H9 (cell line): ENCODE measurements around the gene GAN. TPM values are rescaled to one million over a fixed set of nuclear protein-coding genes. Genes with fewer than 3 reads are reported as not detected.

ENCODE experiments used
- DNase-seq: peaks from one replicate; pipeline ENCODE4 v3.0.0-alpha.2; 2017
- H2AFZ ChIP-seq: one replicate; pipeline ENCODE4 v1.6.1; 2013; ENCODE audit warnings: mild to moderate bottlenecking, low read length, control low read depth, moderate library complexity
- H2AK5ac ChIP-seq: 2 replicates; pipeline ENCODE4 v1.6.1; 2013; ENCODE audit warnings: low read length, control low read depth, mixed read lengths; ENCODE audit not compliant: insufficient read length
- H2BK120ac ChIP-seq: one replicate; pipeline ENCODE4 v1.6.1; 2013; ENCODE audit warnings: low read depth, mild to moderate bottlenecking, low read length, control low read depth, inconsistent platforms; ENCODE audit not compliant: poor library complexity, severe bottlenecking
- H2BK12ac ChIP-seq: 2 replicates; pipeline ENCODE4 v1.6.1; 2013; ENCODE audit warnings: low read length, control low read depth, mixed read lengths, low read depth; ENCODE audit not compliant: insufficient read length
- H2BK15ac ChIP-seq: 2 replicates; pipeline ENCODE4 v1.6.1; 2013; ENCODE audit warnings: low read depth, low read length, control low read depth
- H2BK20ac ChIP-seq: one replicate; pipeline ENCODE4 v1.6.1; 2013; ENCODE audit warnings: low read depth, mild to moderate bottlenecking, low read length, control low read depth, inconsistent platforms; ENCODE audit not compliant: poor library complexity, severe bottlenecking
- H2BK5ac ChIP-seq: 2 replicates; pipeline ENCODE4 v1.6.1; 2013; ENCODE audit warnings: low read length, control low read depth, mixed read lengths; ENCODE audit not compliant: insufficient read length
- H3K14ac ChIP-seq: 2 replicates; pipeline ENCODE4 v1.6.1; 2013; ENCODE audit warnings: low read length, control low read depth; ENCODE audit not compliant: insufficient read depth
- H3K18ac ChIP-seq: 2 replicates; pipeline ENCODE4 v1.6.1; 2013; ENCODE audit warnings: low read depth, mild to moderate bottlenecking, mixed read lengths, low read length, control low read depth; ENCODE audit not compliant: insufficient read length
- H3K23ac ChIP-seq: 2 replicates; pipeline ENCODE4 v1.6.1; 2013; ENCODE audit warnings: low read length, control low read depth, mixed read lengths, low read depth; ENCODE audit not compliant: insufficient read length
- H3K23me2 ChIP-seq: 2 replicates; pipeline ENCODE4 v1.6.1; 2013; ENCODE audit warnings: low read depth, mild to moderate bottlenecking, mixed read lengths, low read length, control low read depth; ENCODE audit not compliant: insufficient read length, poor library complexity, severe bottlenecking
- H3K27ac ChIP-seq: 2 replicates; pipeline ENCODE4 v1.5.1; 2013; ENCODE audit warnings: low read length, control low read depth, mixed read lengths, low read depth; ENCODE audit not compliant: insufficient read length
- H3K27me3 ChIP-seq: 2 replicates; pipeline ENCODE4 v1.6.1; 2013; ENCODE audit warnings: low read length, control low read depth, inconsistent platforms; ENCODE audit not compliant: insufficient read depth
- H3K4ac ChIP-seq: 2 replicates; pipeline ENCODE4 v1.6.1; 2013; ENCODE audit warnings: low read depth, mild to moderate bottlenecking, control low read depth, inconsistent platforms, low read length, moderate library complexity
- H3K4me1 ChIP-seq: 2 replicates; pipeline ENCODE4 v1.6.1; 2013; ENCODE audit warnings: low read length, control low read depth, inconsistent platforms; ENCODE audit not compliant: insufficient read depth
- H3K4me2 ChIP-seq: 2 replicates; pipeline ENCODE4 v1.6.1; 2013; ENCODE audit warnings: low read length, control low read depth, mixed read lengths; ENCODE audit not compliant: insufficient read length, insufficient read depth
- H3K56ac ChIP-seq: 2 replicates; pipeline ENCODE4 v1.6.1; 2013; ENCODE audit warnings: low read depth, mild to moderate bottlenecking, mixed read lengths, low read length, control low read depth; ENCODE audit not compliant: insufficient read length
- H3K79me1 ChIP-seq: 2 replicates; pipeline ENCODE4 v1.6.1; 2013; ENCODE audit warnings: low read depth, mild to moderate bottlenecking, moderate library complexity, low read length, control low read depth, inconsistent platforms; ENCODE audit not compliant: insufficient read depth, poor library complexity, severe bottlenecking
- H3K79me2 ChIP-seq: 2 replicates; pipeline ENCODE4 v1.6.1; 2013; ENCODE audit warnings: low read length, control low read depth, inconsistent platforms; ENCODE audit not compliant: insufficient read depth
- H3K9ac ChIP-seq: 2 replicates; pipeline ENCODE4 v1.6.1; 2013; ENCODE audit warnings: low read length, control low read depth, mixed read lengths; ENCODE audit not compliant: insufficient read length; ENCODE audit errors: extremely low read depth
- H3K9me3 ChIP-seq: one replicate; pipeline ENCODE4 v1.6.1; 2013; ENCODE audit warnings: low read depth, low read length, inconsistent platforms; ENCODE audit not compliant: control insufficient read depth
- H3T11ph ChIP-seq: one replicate; pipeline ENCODE4 v1.6.1; 2013; ENCODE audit warnings: mild to moderate bottlenecking, low read length, control low read depth, inconsistent platforms
- H4K20me1 ChIP-seq: one replicate; pipeline ENCODE4 v1.6.1; 2013; ENCODE audit not compliant: control insufficient read depth, insufficient read length, insufficient read depth
- H4K5ac ChIP-seq: 2 replicates; pipeline ENCODE4 v1.6.1; 2013; ENCODE audit warnings: low read depth, mild to moderate bottlenecking, mixed read lengths, low read length, control low read depth; ENCODE audit not compliant: insufficient read length
- H4K8ac ChIP-seq: replicated peaks from 2 replicates; pipeline ENCODE4 v1.6.1; 2013; ENCODE audit warnings: low read length, control low read depth, mixed read lengths, low read depth; ENCODE audit not compliant: insufficient read length
- H4K91ac ChIP-seq: 2 replicates; pipeline ENCODE4 v1.6.1; 2013; ENCODE audit warnings: low read depth, mild to moderate bottlenecking, moderate library complexity, mixed read lengths, low read length, control low read depth; ENCODE audit not compliant: insufficient read length
- H3K27ac Mint-ChIP-seq, 3 experiments: 2 replicates in 2 of 3; 3 replicates in 1 of 3; pipeline ENCODE4 v1.8.0; 2020 to 2021; ENCODE audit warnings: mixed read lengths in 3 of 3, mild to moderate bottlenecking in 1 of 3, moderate library complexity in 1 of 3
- H3K27me3 Mint-ChIP-seq: 2 replicates; pipeline ENCODE4 v1.8.0; 2021; ENCODE audit warnings: low read depth, mild to moderate bottlenecking, moderate library complexity, mixed read lengths
- H3K36me3 Mint-ChIP-seq, 3 experiments: 2 replicates in 2 of 3; 3 replicates in 1 of 3; pipeline ENCODE4 v1.8.0; 2020 to 2021; ENCODE audit warnings: low read depth in 3 of 3, mixed read lengths in 3 of 3; ENCODE audit not compliant: insufficient read depth in 1 of 3
- H3K4me1 Mint-ChIP-seq, 2 experiments: 2 replicates each; pipeline ENCODE4 v1.8.0; 2020; ENCODE audit warnings: mixed read lengths in 2 of 2
- H3K4me3 Mint-ChIP-seq, 2 experiments: 2 replicates in 1 of 2; 3 replicates in 1 of 2; pipeline ENCODE4 v1.8.0; 2020 to 2021; ENCODE audit warnings: mild to moderate bottlenecking in 2 of 2, mixed read lengths in 2 of 2, moderate library complexity in 1 of 2
- H3K9me3 Mint-ChIP-seq, 2 experiments: 2 replicates in 1 of 2; 3 replicates in 1 of 2; pipeline ENCODE4 v1.8.0; 2020; ENCODE audit warnings: mild to moderate bottlenecking in 2 of 2, mixed read lengths in 2 of 2, moderate library complexity in 1 of 2
- CTCF ChIP-seq: fragments of 200-600 bp; sonication (generic); conservative IDR thresholded peaks from 3 replicates; pipeline ENCODE4 v1.8.0; 2021; ENCODE audit warnings: antibody characterized with exemption, mild to moderate bottlenecking
- WGBS: extraction: QIAGEN DNeasy Blood & Tissue Kit; methylation state at CpG from one replicate; pipeline ENCODE4 v1.1.7; 2013; ENCODE audit warnings: missing lambda C conversion rate, low lambda C conversion rate, mixed read lengths; ENCODE audit not compliant: insufficient read length; ENCODE audit errors: extremely low coverage; 5-methylcytosine and 5-hydroxymethylcytosine counted together
- total RNA-seq: library from RNA; stranded (reverse); gene quantifications from 2 replicates; pipeline ENCODE4 v1.2.1, GENCODE V29; 2021

Gene GAN
- total RNA-seq, 1 experiment from 2014 or later = 20.9 TPM

- H2AFZ ChIP-seq = no peak overlapping the region
Observed at GRCh38 chr16:81327447-81328196, 12.9 kb downstream of the GAN start.

More at GRCh38 chr16:81327447-81328196, 12.9 kb downstream of the GAN start:
- Mint-ChIP-seq H3K36me3 (peaks cover 2 to 8% (median 4%) of the 10 kb centered on the region in 3 experiments; a peak in 4 of 7 replicates), H3K4me3 (no peak overlapping the region), H3K4me1 (peaks cover 3 to 7% of the 10 kb centered on the region in 2 experiments; a peak in 1 of 4 replicates), H3K9me3 (no peaks in the 10 kb centered on the region; a peak in 1 of 5 replicates), H3K27me3 (no peaks in the 10 kb centered on the region), H3K27ac (no peak overlapping the region)
- H4K5ac ChIP-seq = no peak overlapping the region
- H3K23me2 ChIP-seq = no peaks in the 10 kb centered on the region
- no peak overlapping the region for H2BK5ac ChIP-seq
- H4K8ac ChIP-seq = no peak overlapping the region
- no peak overlapping the region for H3K27ac ChIP-seq
- no peaks in the 10 kb centered on the region for H3K4me1 ChIP-seq
- no peak overlapping the region for H4K91ac ChIP-seq
- no peak overlapping the region for H3K9ac ChIP-seq
- H2BK120ac ChIP-seq = no peak overlapping the region
- no peak overlapping the region for H2BK15ac ChIP-seq
- H3K79me1 ChIP-seq = peaks cover 11% of the 10 kb centered on the region
- H2BK20ac ChIP-seq = no peak overlapping the region
- H3K18ac ChIP-seq = no peak overlapping the region
- H3K56ac ChIP-seq = no peak overlapping the region
- no peak overlapping the region for H3K4me2 ChIP-seq
- no peaks in the 10 kb centered on the region for H3K27me3 ChIP-seq
- no peak overlapping the region for H2BK12ac ChIP-seq
- TF ChIP-seq CTCF = no peak
- H2AK5ac ChIP-seq = no peak overlapping the region
- DNase-seq = no peak
- no CpG with 5 or more reads among the region's 8 CpGs for WGBS
- H3K9me3 ChIP-seq = no peaks in the 10 kb centered on the region
- H4K20me1 ChIP-seq = peaks cover 3% of the 10 kb centered on the region
- H3K14ac ChIP-seq = no peak overlapping the region
- no peak overlapping the region for H3K4ac ChIP-seq
- no peak overlapping the region for H3K23ac ChIP-seq
- H3K79me2 ChIP-seq = peaks cover 9% of the 10 kb centered on the region; the same call in 1 of the 2 replicates
- H3T11ph ChIP-seq = no peak overlapping the region
